GM12801 (cell line): ENCODE results near the gene BCAR3.

Experiments used
- CTCF ChIP-seq: IDR thresholded peaks from one replicate; pipeline ENCODE4 v1.5.1; 2011; ENCODE audit warnings: control low read depth; ENCODE audit not compliant: insufficient read length; ENCODE audit errors: extremely low read depth

Gene BCAR3

GRCh38 chr1:93629101-93630059 lies 52.3 kb downstream of the BCAR3 start:
- no peak for TF ChIP-seq CTCF

DNA sequence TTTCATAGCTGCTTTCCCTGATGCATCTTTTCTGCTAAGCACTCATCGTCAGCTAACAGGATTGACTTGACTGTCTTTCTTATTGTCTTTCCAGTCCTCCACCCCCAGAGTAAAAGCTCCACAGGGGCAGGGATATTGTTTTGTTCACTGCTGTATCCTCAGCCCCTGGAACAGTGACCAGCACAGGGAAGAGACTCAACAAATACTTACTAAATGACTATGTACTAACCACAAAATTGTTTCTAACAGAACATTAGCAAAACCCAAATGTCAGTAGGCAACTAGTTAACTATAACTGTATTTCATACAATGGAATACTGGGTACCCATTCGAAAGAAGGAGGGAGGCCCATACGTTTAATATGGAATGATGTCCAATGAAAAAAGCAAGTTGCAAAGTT lies 53.0 kb downstream of the BCAR3 start:
- no peak for TF ChIP-seq CTCF

DNA sequence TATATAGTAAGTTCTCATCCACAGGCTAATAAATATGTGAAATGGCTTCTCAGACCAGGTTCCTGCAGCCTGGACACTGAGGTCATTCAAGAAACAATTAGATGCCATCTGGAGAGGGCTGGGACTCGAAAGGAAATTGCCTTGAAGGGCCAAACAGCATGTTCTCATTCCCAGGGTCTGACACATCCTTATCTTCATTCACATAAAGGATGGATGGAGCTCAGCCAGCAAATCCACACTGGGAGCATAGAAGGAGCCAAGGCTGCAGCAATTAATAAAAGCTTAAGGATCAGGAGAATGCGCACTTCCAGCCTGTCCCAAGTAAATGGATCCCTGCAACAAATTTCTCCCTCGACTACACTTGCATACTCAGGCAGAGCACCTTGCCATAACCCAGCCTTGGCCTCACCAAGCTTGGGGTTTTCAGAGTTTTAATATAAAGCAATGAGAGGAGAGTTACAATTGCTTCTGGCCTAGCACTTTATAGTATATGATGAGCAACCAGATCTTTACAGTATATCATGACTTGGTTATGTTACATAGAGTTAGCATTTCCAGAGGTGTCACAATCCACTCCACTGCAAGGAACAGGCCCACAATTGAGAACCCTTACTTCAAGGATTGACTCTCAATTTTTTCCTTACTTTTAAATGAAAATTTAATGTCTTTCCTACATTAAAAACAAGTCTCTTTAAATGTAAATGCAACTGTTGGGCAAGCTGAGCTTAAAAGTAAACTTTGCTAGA lies 55.9 kb downstream of the BCAR3 start:
- TF ChIP-seq CTCF: no peak

DNA sequence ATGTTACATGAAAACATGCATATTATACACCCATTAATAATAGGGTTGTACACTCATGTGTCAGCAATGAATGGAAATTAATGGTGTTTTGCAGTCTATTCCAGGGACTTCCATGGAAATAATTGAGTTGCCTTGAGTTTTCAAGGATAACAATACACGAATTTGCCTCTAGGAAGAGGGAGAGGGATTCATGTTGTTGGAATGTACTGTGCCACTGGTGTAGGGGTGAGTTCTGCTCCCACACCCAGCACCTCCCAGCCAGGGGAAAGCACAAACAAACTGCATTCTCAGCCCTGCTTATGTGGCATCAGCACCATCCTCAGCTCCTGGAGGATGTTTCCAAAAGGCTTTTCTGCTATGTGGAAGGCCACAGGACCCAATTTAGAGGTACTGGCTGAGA lies 57.8 kb downstream of the BCAR3 start:
- TF ChIP-seq CTCF: no peak

- TF ChIP-seq CTCF: no peak
Observed at GRCh38 chr1:93623436-93623835, 58.2 kb downstream of the BCAR3 start.

DNA sequence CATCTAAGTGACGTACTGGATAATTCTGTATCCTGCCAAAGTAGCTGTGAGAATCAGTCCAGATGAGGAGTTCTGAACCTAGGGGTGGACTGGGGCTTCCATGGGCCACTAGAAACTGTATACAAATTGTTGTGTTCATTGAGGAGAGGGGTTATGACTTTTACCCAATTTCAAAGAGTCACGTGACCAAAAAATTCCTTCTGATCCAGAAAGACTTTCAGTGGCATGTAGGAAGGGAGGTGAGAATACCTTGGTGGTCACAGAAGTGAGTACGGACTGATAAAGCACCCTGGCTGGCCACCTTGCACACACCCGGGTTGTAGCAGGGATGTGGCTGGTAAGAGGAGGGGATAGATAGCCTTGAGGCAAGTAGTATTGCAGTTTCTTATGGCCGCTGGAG lies 60.4 kb downstream of the BCAR3 start:
- TF ChIP-seq CTCF: no peak

- no peak for TF ChIP-seq CTCF
Observed at GRCh38 chr1:93620841-93621210, 60.8 kb downstream of the BCAR3 start.
